Measurements from ENCODE around the gene BEND6. TPM values are rescaled to one million over a fixed set of nuclear protein-coding genes. Genes with fewer than 3 reads are reported as not detected.

Gene BEND6
- total and polyA plus RNA-seq, 2 of the 4 experiments (the other 2 are of a cell fraction) = 4.1 to 9.7 TPM

GRCh38 chr6:57040011-57040410 lies 85.1 kb downstream of the BEND6 start:
- H3K9ac ChIP-seq (ENCODE audit: low read depth, low read length) = no peak overlapping the region
- ATAC-seq (ENCODE audit: low read depth) = no peak
- H3K4ac ChIP-seq (ENCODE audit: low read depth, low read length) = no peak overlapping the region
- no peaks in the 10 kb centered on the region for H3K36me3 ChIP-seq (ENCODE audit: control insufficient read depth, insufficient read depth, low read length)
- CTCF ChIA-PET = no interaction called here
- POLR2A ChIA-PET (ENCODE audit: unreplicated experiment) = interaction anchor here (0.6 kb wide), 1 partner anchor 346 kb away, joined by 3 read pairs; no protein-coding TSS in a partner anchor
- dilution Hi-C loops (cut with HindIII; ENCODE audit: low sequenced_read_pairs, unreplicated experiment) (no loop called here), intact Hi-C loops (cut with micrococcal nuclease) (no loop called here), in situ Hi-C loops (cut with MboI; ENCODE audit: low sequenced_read_pairs) (no loop called here)
- no peak overlapping the region for H4K91ac ChIP-seq (ENCODE audit: insufficient read depth, low read depth, low read length)
- H3K56ac ChIP-seq (ENCODE audit: extremely low read depth, insufficient read depth, low read length) = no peak overlapping the region
- no peak overlapping the region for H2AFZ ChIP-seq (replicated peaks; ENCODE audit: low read length, poor library complexity)
- H4K5ac ChIP-seq (ENCODE audit: low read depth, low read length) = no peak overlapping the region
- H2BK15ac ChIP-seq (ENCODE audit: low read depth, low read length) = no peak overlapping the region
- H2AK5ac ChIP-seq (ENCODE audit: low read depth, low read length) = no peak overlapping the region
- 75% methylated on average over 4 of the region's 5 CpGs; no CpG with 5 or more reads in 1 of the 2 experiments for WGBS, 2 experiments (ENCODE audit: extremely low coverage in 2 of 2, insufficient read length in 1 of 2)
- TF ChIP-seq CHD1 (IDR thresholded peaks at IDR 0.05; ENCODE audit: low read depth, low read length) = no peak
- TF ChIP-seq SMC3 (IDR thresholded peaks at IDR 0.05; ENCODE audit: low read depth, low read length) = no peak
- TF ChIP-seq RAD21 (IDR thresholded peaks at IDR 0.05; ENCODE audit: low read length) = no peak
- TF ChIP-seq POLR2A (IDR thresholded peaks at IDR 0.05; ENCODE audit: low read depth, low read length) = no peak
- TF ChIP-seq RCOR1 (IDR thresholded peaks at IDR 0.05; ENCODE audit: insufficient replicate concordance, low read length) = no peak
- TF ChIP-seq USF2 (IDR thresholded peaks at IDR 0.05; ENCODE audit: low read depth, low read length) = no peak
- TF ChIP-seq FOS (IDR thresholded peaks at IDR 0.05; ENCODE audit: low read depth, low read length) = no peak
- no peak for TF ChIP-seq NFE2L2 (IDR thresholded peaks at IDR 0.05; ENCODE audit: low read depth, low read length)
- TF ChIP-seq MXI1 (IDR thresholded peaks at IDR 0.05; ENCODE audit: borderline replicate concordance, low read depth, low read length) = no peak
- TF ChIP-seq RFX5 (IDR thresholded peaks at IDR 0.05; ENCODE audit: low read depth, low read length) = no peak
- no peak for TF ChIP-seq CTCF (conservative IDR thresholded peaks at IDR 0.05; ENCODE audit: low read depth, low read length)
- no peak for TF ChIP-seq MAFK (IDR thresholded peaks at IDR 0.05; ENCODE audit: low read depth, low read length)
- H3K79me1 ChIP-seq (ENCODE audit: low read depth in 1 of 2, low read length in 2 of 2) = no peaks in the 10 kb centered on the region
- no peak overlapping the region for H2BK5ac ChIP-seq (ENCODE audit: low read depth, low read length, poor library complexity, severe bottlenecking)
- no peak overlapping the region for H2BK120ac ChIP-seq (ENCODE audit: low read depth, low read length)
- H2BK20ac ChIP-seq (ENCODE audit: low read depth, low read length) = no peak overlapping the region
- no peaks in the 10 kb centered on the region for H3K9me3 ChIP-seq (ENCODE audit: control insufficient read depth, insufficient read depth, low read length)
- no peak overlapping the region for H3K4me3 ChIP-seq (ENCODE audit: insufficient read depth, low read depth, low read length)
- no peak overlapping the region for H3K27ac ChIP-seq (ENCODE audit: insufficient read depth, low read length)
- H4K20me1 ChIP-seq (ENCODE audit: insufficient read depth, low read length) = no peaks in the 10 kb centered on the region
- H4K8ac ChIP-seq (ENCODE audit: low read depth in 2 of 2, low read length in 2 of 2) = no peak overlapping the region
- no peak overlapping the region for H3K14ac ChIP-seq (replicated peaks; ENCODE audit: low read depth, low read length)
- no peaks in the 10 kb centered on the region for H3K9me1 ChIP-seq (ENCODE audit: insufficient read depth, low read length)
- peaks cover 4% of the 10 kb centered on the region for H3K27me3 ChIP-seq (ENCODE audit: control insufficient read depth, insufficient read depth, low read length)
- no peaks in the 10 kb centered on the region for H3K4me1 ChIP-seq (ENCODE audit: control insufficient read depth, insufficient read depth, low read length)
- no peak overlapping the region for H3K4me2 ChIP-seq (ENCODE audit: low read depth, low read length)
- H2AK9ac ChIP-seq (replicated peaks; ENCODE audit: low read depth, low read length, poor library complexity) = peak overlapping the region; percentile 20
- no peak overlapping the region for H3K18ac ChIP-seq (ENCODE audit: low read depth, low read length)
- BruUV-seq (replicated peaks) = no TSS peak
- no peak for DNase-seq
- H3K23ac ChIP-seq (ENCODE audit: low read depth, low read length) = no peak overlapping the region

Measured in IMR-90 (cell line).